Activated naive CD8-positive, alpha-beta T cell treated with anti-CD3 and anti-CD28 coated beads for 36 hours (primary cell): Measurements from ENCODE around the gene DNAH11. TPM values are rescaled to one million over a fixed set of nuclear protein-coding genes. Genes with fewer than 3 reads are reported as not detected.
"Not testable (repeated sequence)": the region's sequence is repeated elsewhere in the genome, so short reads cannot be mapped to it uniquely, and the experiment has no call there.

Source experiments
- DNase-seq: peaks from one replicate; pipeline ENCODE4 v3.0.0; 2021
- H3K27ac Mint-ChIP-seq: one replicate; pipeline ENCODE4 v1.8.0; 2022; ENCODE audit warnings: mild to moderate bottlenecking, moderate library complexity, mixed read lengths
- H3K27me3 Mint-ChIP-seq: one replicate; pipeline ENCODE4 v1.8.0; 2022; ENCODE audit warnings: mild to moderate bottlenecking, mixed read lengths
- H3K36me3 Mint-ChIP-seq: one replicate; pipeline ENCODE4 v1.8.0; 2021; ENCODE audit warnings: mild to moderate bottlenecking, mixed read lengths
- H3K4me1 Mint-ChIP-seq: one replicate; pipeline ENCODE4 v1.8.0; 2021; ENCODE audit warnings: mixed read lengths
- H3K4me3 Mint-ChIP-seq: one replicate; pipeline ENCODE4 v1.8.0; 2022; ENCODE audit warnings: mild to moderate bottlenecking, moderate library complexity, mixed read lengths
- H3K9me3 Mint-ChIP-seq: one replicate; pipeline ENCODE4 v1.8.0; 2022; ENCODE audit warnings: mixed read lengths
- total RNA-seq, 2 experiments: library from RNA; stranded (reverse); gene quantifications; one replicate each; pipeline ENCODE4 v1.2.3, GENCODE V29; 2021

The DNAH11 gene
- total RNA-seq, 2 experiments from 2014 or later: 0.02 TPM; not detected in 1

GRCh38 chr7:21691146-21691545, 148.3 kb downstream of the DNAH11 start:
- DNase-seq, H3K4me3 Mint-ChIP-seq, H3K4me1 Mint-ChIP-seq, H3K9me3 Mint-ChIP-seq, H3K27me3 Mint-ChIP-seq, H3K36me3 Mint-ChIP-seq, H3K27ac Mint-ChIP-seq: not testable (repeated sequence)

- H3K9me3 Mint-ChIP-seq, H3K27me3 Mint-ChIP-seq, H3K27ac Mint-ChIP-seq, H3K36me3 Mint-ChIP-seq, H3K4me1 Mint-ChIP-seq, DNase-seq, H3K4me3 Mint-ChIP-seq: not testable (repeated sequence)
Measured at GRCh38 chr7:21700587-21700986, 157.7 kb downstream of the DNAH11 start.

GRCh38 chr7:21702303-21702702, 159.5 kb downstream of the DNAH11 start:
- Mint-ChIP-seq H3K27ac (no peak overlapping the region), H3K27me3 (no peaks in the 10 kb centered on the region), H3K4me1 (peaks cover 4% of the 10 kb centered on the region), H3K9me3 (no peaks in the 10 kb centered on the region), H3K36me3 (peaks cover 2% of the 10 kb centered on the region), H3K4me3 (no peak overlapping the region)
- no peak for DNase-seq

GRCh38 chr7:21704359-21704758, 161.5 kb downstream of the DNAH11 start:
- no peaks in the 10 kb centered on the region for H3K27me3 Mint-ChIP-seq
- no peak overlapping the region for H3K4me3 Mint-ChIP-seq
- peaks cover 1% of the 10 kb centered on the region for H3K4me1 Mint-ChIP-seq
- no peaks in the 10 kb centered on the region for H3K36me3 Mint-ChIP-seq
- DNase-seq: no peak
- no peaks in the 10 kb centered on the region for H3K9me3 Mint-ChIP-seq
- H3K27ac Mint-ChIP-seq: no peak overlapping the region

- no peaks in the 10 kb centered on the region for H3K27me3 Mint-ChIP-seq
- H3K27ac Mint-ChIP-seq: no peak overlapping the region
- no peaks in the 10 kb centered on the region for H3K9me3 Mint-ChIP-seq
- no peaks in the 10 kb centered on the region for H3K4me1 Mint-ChIP-seq
- no peak overlapping the region for H3K4me3 Mint-ChIP-seq
- DNase-seq: no peak
- H3K36me3 Mint-ChIP-seq: no peaks in the 10 kb centered on the region
Measured at GRCh38 chr7:21706131-21706530, 163.3 kb downstream of the DNAH11 start.

GRCh38 chr7:21707566-21707965, 164.7 kb downstream of the DNAH11 start:
- Mint-ChIP-seq H3K27me3 (peaks cover 3% of the 10 kb centered on the region), H3K4me1 (no peaks in the 10 kb centered on the region), H3K36me3 (no peaks in the 10 kb centered on the region), H3K27ac (no peak overlapping the region), H3K9me3 (no peaks in the 10 kb centered on the region), H3K4me3 (no peak overlapping the region)
- no peak for DNase-seq

GRCh38 chr7:21708096-21708495, 165.3 kb downstream of the DNAH11 start:
- DNase-seq: no peak
- Mint-ChIP-seq H3K9me3 (no peaks in the 10 kb centered on the region), H3K4me1 (no peaks in the 10 kb centered on the region), H3K4me3 (no peak overlapping the region), H3K27me3 (peaks cover 3% of the 10 kb centered on the region), H3K27ac (no peak overlapping the region), H3K36me3 (no peaks in the 10 kb centered on the region)

GRCh38 chr7:21717323-21717722, 174.5 kb downstream of the DNAH11 start:
- H3K27ac Mint-ChIP-seq: no peak overlapping the region
- H3K27me3 Mint-ChIP-seq: no peaks in the 10 kb centered on the region

GRCh38 chr7:21718391-21718790, 175.6 kb downstream of the DNAH11 start:
- H3K27me3 Mint-ChIP-seq: no peaks in the 10 kb centered on the region
- H3K27ac Mint-ChIP-seq: no peak overlapping the region
- H3K4me3 Mint-ChIP-seq: no peak overlapping the region
- peaks cover 2% of the 10 kb centered on the region for H3K4me1 Mint-ChIP-seq
- H3K36me3 Mint-ChIP-seq: no peaks in the 10 kb centered on the region
- no peak for DNase-seq
- H3K9me3 Mint-ChIP-seq: no peaks in the 10 kb centered on the region

More at GRCh38 chr7:21717323-21717722, 174.5 kb downstream of the DNAH11 start:
- Mint-ChIP-seq H3K4me3 (no peak overlapping the region), H3K4me1 (peaks cover 2% of the 10 kb centered on the region), H3K36me3 (no peaks in the 10 kb centered on the region), H3K9me3 (no peaks in the 10 kb centered on the region)
- no peak for DNase-seq

GRCh38 chr7:21719846-21720245, 177.0 kb downstream of the DNAH11 start:
- H3K9me3 Mint-ChIP-seq: no peaks in the 10 kb centered on the region
- no peak overlapping the region for H3K4me3 Mint-ChIP-seq
- no peak overlapping the region for H3K27ac Mint-ChIP-seq
- H3K27me3 Mint-ChIP-seq: no peaks in the 10 kb centered on the region
- H3K36me3 Mint-ChIP-seq: no peaks in the 10 kb centered on the region
- no peak for DNase-seq
- H3K4me1 Mint-ChIP-seq: peaks cover 2% of the 10 kb centered on the region

GRCh38 chr7:21722371-21722770, 179.5 kb downstream of the DNAH11 start:
- DNase-seq: no peak
- H3K27me3 Mint-ChIP-seq: no peaks in the 10 kb centered on the region
- H3K9me3 Mint-ChIP-seq: no peaks in the 10 kb centered on the region
- no peaks in the 10 kb centered on the region for H3K36me3 Mint-ChIP-seq
- no peak overlapping the region for H3K27ac Mint-ChIP-seq
- H3K4me1 Mint-ChIP-seq: peaks cover 2% of the 10 kb centered on the region
- no peak overlapping the region for H3K4me3 Mint-ChIP-seq

- Mint-ChIP-seq H3K27ac (no peak overlapping the region), H3K4me3 (no peak overlapping the region), H3K36me3 (no peaks in the 10 kb centered on the region), H3K4me1 (peaks cover 2% of the 10 kb centered on the region), H3K9me3 (no peaks in the 10 kb centered on the region), H3K27me3 (no peaks in the 10 kb centered on the region)
- no peak for DNase-seq
Measured at GRCh38 chr7:21724562-21724961, 181.7 kb downstream of the DNAH11 start.

GRCh38 chr7:21730399-21730798, 187.6 kb downstream of the DNAH11 start:
- H3K27ac Mint-ChIP-seq: no peak overlapping the region
- no peaks in the 10 kb centered on the region for H3K36me3 Mint-ChIP-seq
- no peak overlapping the region for H3K4me3 Mint-ChIP-seq
- no peaks in the 10 kb centered on the region for H3K27me3 Mint-ChIP-seq
- no peaks in the 10 kb centered on the region for H3K9me3 Mint-ChIP-seq
- no peaks in the 10 kb centered on the region for H3K4me1 Mint-ChIP-seq
- no peak for DNase-seq

- Mint-ChIP-seq H3K4me1 (no peaks in the 10 kb centered on the region), H3K9me3 (no peaks in the 10 kb centered on the region), H3K36me3 (no peaks in the 10 kb centered on the region), H3K27me3 (no peaks in the 10 kb centered on the region), H3K27ac (no peak overlapping the region), H3K4me3 (no peak overlapping the region)
- no peak for DNase-seq
Measured at GRCh38 chr7:21731977-21732376, 189.1 kb downstream of the DNAH11 start.

- H3K27me3 Mint-ChIP-seq, DNase-seq, H3K36me3 Mint-ChIP-seq, H3K4me3 Mint-ChIP-seq, H3K27ac Mint-ChIP-seq, H3K9me3 Mint-ChIP-seq, H3K4me1 Mint-ChIP-seq: not testable (repeated sequence)
Measured at GRCh38 chr7:21732956-21733355, 190.1 kb downstream of the DNAH11 start.

GRCh38 chr7:21733837-21734236, 191.0 kb downstream of the DNAH11 start:
- H3K36me3 Mint-ChIP-seq: no peaks in the 10 kb centered on the region
- DNase-seq: no peak
- H3K4me1 Mint-ChIP-seq: no peaks in the 10 kb centered on the region
- no peak overlapping the region for H3K4me3 Mint-ChIP-seq
- no peaks in the 10 kb centered on the region for H3K27me3 Mint-ChIP-seq
- H3K27ac Mint-ChIP-seq: no peak overlapping the region
- no peaks in the 10 kb centered on the region for H3K9me3 Mint-ChIP-seq

- H3K4me1 Mint-ChIP-seq: peaks cover 5% of the 10 kb centered on the region
Measured at GRCh38 chr7:21743493-21743892, 200.7 kb downstream of the DNAH11 start.

More at GRCh38 chr7:21743493-21743892, 200.7 kb downstream of the DNAH11 start:
- no peaks in the 10 kb centered on the region for H3K36me3 Mint-ChIP-seq
- no peak overlapping the region for H3K27ac Mint-ChIP-seq
- no peak for DNase-seq
- no peaks in the 10 kb centered on the region for H3K9me3 Mint-ChIP-seq
- H3K4me3 Mint-ChIP-seq: no peak overlapping the region
- H3K27me3 Mint-ChIP-seq: no peaks in the 10 kb centered on the region
